Keratinocyte (primary cell): ENCODE data around the gene CAST.

ENCODE experiments used
- CTCF ChIP-seq, 3 experiments: IDR thresholded peaks in 1 of 3; conservative IDR thresholded peaks in 1 of 3; optimal IDR thresholded peaks in 1 of 3; 2 replicates in 2 of 3; 3 replicates in 1 of 3; pipeline versions ENCODE3 to v1.5.1; 2011; ENCODE audit warnings: low read length in 3 of 3, mild to moderate bottlenecking in 3 of 3, moderate library complexity in 2 of 3, control low read depth in 1 of 3, inconsistent platforms in 1 of 3; ENCODE audit not compliant: insufficient read depth in 2 of 3; ENCODE audit errors: extremely low read depth in 1 of 3
- EZH2 ChIP-seq: IDR thresholded peaks from one replicate; pipeline ENCODE4 v1.6.1; 2012; ENCODE audit warnings: inconsistent platforms, mild to moderate bottlenecking, low read length, moderate library complexity

GRCh38 chr5:96795626-96796025 is 133.4 kb downstream of the CAST start:
- no peak for TF ChIP-seq CTCF (optimal IDR thresholded peaks at IDR 0.05 in 1 of 3, IDR thresholded peaks at IDR 0.05 in 1 of 3, conservative IDR thresholded peaks at IDR 0.05 in 1 of 3; ENCODE audit: extremely low read depth in 1 of 3, insufficient read depth in 2 of 3, low read length in 3 of 3)
- no peak for TF ChIP-seq EZH2
